Superior temporal gyrus (tissue), 1 donor: ENCODE measurements around the gene TAF8.
"Not testable (repeated sequence)": the region's sequence is repeated elsewhere in the genome, so short reads cannot be mapped to it uniquely, and the experiment has no call there.

Experiments
- DNase-seq: peaks from one replicate; pipeline ENCODE4 v3.0.0-alpha.2; 2016; ENCODE audit errors: extremely low spot score

The TAF8 gene, protein sequence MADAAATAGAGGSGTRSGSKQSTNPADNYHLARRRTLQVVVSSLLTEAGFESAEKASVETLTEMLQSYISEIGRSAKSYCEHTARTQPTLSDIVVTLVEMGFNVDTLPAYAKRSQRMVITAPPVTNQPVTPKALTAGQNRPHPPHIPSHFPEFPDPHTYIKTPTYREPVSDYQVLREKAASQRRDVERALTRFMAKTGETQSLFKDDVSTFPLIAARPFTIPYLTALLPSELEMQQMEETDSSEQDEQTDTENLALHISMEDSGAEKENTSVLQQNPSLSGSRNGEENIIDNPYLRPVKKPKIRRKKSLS

GRCh38 chr6:42050297-42051267 is at the start of gene TAF8:
Gene TAF8 (plus strand): TSS chr6:42050524. CDS start chr6:42050542, 18 bp downstream.
- DNase-seq: peak; percentile 95

DNA sequence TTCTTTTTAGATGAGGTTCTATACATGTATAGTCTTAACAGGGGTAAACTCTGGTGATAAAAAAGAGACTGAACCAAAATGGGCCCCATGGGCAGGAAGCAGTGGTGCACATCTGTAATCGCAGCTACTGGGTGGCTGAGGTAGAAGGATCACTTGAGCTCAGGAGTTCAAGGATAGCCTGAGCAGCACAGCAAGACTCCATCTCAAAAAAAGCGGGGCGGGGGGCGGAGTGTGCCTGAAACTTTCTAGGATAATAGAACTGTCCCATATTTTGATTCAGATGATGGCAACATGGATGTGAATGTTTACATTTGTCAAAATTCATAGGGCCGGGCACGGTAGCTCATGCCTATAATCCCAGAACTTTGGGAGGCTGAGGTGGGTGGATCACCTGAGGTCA is 48.8 kb upstream of the TAF8 start:
- no peak for DNase-seq

- DNase-seq: not testable (repeated sequence)
These were observed 46.7 kb upstream of the TAF8 start for GRCh38 chr6:42003658-42004057.

- DNase-seq: peak; percentile 18
These were observed 42.8 kb upstream of the TAF8 start for GRCh38 chr6:42007286-42008137.

DNA sequence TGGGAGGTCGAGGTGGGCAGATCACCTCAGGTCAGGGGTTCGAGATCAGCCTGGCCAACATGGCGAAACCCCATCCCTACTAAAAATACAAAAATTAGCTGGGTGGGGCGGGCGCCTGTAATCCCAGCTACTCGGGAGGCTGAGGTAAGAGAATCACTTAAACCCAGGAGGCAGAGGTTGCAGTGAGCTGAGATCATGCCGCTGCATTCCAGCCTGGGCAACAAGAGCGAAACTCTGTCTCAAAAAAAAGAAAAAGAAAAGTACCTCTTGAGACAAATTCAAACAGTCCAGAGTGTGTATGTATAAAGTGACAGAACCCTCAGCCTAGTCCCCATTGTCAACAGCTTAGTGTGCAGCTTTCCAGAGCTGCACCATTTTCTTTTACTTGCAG is 42.2 kb upstream of the TAF8 start:
- DNase-seq: not testable (repeated sequence)

GRCh38 chr6:42009844-42010184 is 40.5 kb upstream of the TAF8 start:
- no peak for DNase-seq

- no peak for DNase-seq
These were observed 40.0 kb upstream of the TAF8 start for GRCh38 chr6:42010185-42010891.

- DNase-seq: no peak
These were observed 39.4 kb upstream of the TAF8 start for GRCh38 chr6:42010909-42011308.

DNA sequence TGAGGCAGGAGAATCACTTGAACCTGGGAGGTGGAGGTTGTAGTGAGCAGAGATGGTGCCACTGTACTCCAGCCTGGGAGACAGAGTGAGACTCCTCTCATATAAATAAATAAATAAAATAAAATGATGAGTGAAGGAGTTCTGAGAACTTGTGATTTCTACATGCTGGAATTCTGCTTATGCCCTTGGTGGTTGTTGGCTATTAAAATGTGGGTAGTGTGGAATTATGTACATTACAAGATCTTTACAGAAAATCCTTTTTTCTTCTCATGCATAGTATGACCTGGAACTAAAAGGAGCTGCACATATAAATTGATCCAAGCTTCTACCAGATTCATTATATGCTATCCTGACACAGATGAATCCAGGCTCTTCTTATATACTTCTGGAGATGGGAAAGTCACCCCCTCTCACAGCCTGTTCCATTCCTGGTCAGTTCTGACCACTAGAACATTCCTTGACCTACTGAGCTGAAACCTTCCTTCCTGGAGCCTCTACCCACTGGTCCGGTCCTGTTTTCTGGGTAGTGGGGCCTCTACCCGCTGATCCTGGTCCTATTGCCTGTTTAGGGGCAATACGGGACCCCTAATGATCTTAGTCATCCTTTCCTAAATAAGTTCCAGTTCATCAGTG is 37.7 kb upstream of the TAF8 start:
- DNase-seq: no peak

DNA sequence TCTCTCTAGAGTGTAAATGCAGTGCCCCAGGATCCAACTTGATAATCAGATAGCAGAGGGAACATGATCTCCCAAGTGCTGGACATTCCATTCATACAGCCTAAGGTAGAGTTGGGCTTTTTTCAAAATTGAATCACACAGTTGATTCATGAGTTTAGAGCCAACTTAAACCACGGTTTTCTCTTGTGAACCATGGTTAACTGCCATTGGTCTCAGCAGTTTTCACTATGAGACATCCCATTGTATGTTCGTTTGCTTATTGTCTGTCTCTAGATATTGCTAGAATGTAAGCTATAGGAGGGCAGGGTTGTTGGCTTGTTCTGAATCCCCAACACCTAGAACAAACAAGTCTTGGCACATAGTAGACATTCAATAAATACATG is 37.2 kb upstream of the TAF8 start:
- no peak for DNase-seq

GRCh38 chr6:42017021-42017643 is 33.2 kb upstream of the TAF8 start:
- no peak for DNase-seq

- no peak for DNase-seq
These were observed 29.4 kb upstream of the TAF8 start for GRCh38 chr6:42020967-42021366.

DNA sequence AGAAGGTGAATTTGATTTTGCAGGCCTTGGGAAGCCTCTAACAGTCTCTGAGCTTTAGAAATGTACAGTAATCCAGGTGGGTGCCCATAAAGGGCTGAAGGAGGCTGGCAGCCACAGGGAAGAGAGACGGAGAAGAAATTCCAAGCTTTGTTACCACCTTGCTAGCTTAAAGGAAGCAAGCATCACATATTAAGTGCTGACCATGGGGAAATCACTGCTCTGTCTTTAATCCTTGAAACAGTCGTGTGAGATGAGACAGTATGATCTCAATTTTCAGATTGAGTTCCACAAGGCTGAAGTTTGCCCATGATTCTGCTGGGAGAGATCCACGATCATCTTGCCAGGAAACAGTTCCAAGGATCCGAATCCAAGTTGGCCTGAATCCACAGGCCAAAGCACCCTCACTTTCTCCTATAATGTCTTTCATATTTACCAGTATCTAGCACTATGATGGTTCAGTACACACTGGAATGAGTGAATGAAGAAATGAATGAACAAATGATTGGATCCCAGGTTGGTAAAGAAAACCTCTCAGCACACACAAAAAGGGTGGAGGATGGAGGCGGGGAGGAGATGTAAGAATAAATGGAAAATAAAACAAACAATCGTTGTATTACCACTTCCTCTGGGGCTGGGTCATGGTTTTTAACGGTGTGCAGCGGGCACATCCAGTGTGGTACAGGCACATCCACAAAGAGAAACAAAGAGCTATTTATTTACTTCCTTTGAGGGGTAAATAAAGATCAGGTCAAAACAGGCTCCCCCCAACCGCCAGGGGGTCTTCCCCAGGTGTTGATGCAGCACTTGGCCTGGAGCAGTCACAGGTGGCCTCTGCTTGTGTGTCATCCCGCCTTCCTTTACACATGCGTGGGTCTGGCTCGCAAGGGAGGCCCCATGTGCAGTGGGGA is 28.2 kb upstream of the TAF8 start:
- no peak for DNase-seq

DNA sequence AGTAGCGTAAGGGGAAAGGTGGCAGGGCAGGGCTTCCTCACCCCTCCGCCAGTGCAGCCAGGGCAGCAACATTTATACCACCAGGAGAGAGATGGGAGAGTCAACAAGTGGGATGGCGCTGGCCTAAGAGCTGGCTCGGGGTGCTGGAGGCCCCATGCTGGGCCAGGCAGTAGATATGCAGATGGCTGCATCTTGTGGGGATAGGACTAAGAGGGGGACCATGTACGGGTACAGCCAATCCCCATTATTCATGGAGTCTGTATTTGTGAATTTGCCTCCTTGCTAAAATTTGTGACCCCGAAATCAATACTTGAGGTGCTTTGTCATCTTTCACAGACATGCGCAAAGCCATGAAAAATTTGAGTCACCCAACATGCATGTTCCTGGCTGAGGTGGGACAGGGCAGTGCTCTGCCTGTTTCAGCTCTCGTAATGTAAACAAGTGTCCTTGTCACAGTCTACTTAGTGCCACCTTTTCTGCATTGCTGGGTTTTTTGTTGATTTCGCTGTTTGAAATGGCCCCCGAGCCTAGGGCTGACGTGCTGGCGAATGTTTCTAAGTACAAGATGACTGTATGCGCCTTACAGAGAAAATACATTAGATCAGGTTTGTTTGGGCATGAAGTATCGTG is 27.5 kb upstream of the TAF8 start:
- DNase-seq: no peak

DNA sequence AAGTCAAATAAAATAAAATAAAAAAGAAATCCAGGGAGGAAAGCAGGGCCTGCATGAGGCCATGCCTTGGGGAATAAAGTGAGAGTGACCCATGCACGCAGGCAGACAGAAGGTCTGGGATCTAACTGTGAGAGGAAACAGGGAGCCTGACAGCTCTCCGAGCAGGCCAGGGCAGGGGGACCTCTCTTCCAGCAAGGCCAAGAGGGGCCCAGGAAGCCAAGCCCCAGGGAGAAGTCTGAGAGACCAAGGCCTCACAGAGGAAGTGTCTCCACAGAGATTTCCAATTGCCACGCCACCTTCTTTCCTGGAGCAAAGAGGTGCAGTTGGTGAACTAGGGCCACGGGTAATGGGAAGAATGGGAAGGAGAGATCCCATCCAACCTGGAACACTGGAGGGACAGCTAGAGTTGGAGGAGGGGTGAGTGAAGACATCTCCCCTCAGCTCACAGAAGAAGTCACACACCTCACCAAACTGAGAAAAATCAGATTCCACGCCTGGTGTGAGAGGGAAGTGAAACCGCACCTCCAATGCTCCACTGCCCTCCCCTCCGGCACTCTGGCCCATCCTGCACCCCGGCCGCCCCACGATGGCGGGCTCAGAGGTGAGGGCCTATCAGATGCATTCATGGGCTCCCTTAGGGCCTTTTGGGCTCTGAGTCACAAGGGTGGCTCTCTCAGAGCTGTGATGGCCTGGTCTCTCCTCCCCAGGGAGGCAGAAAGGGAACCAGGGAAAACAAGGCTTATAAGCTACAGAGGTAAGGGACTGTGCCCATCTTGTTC is 25.1 kb upstream of the TAF8 start:
- DNase-seq: no peak

GRCh38 chr6:42025845-42026243 is 24.5 kb upstream of the TAF8 start:
- no peak for DNase-seq

GRCh38 chr6:42026540-42026939 is 23.8 kb upstream of the TAF8 start:
- no peak for DNase-seq
